DOHH2 (cell line): Measurements from ENCODE around the gene PSMG3.

Source experiments
- H3F3A ChIP-seq: fragments of 200-600 bp; sonication (generic), shearing (Covaris generic); 2 replicates; pipeline ENCODE4 v1.6.0; 2016; ENCODE audit warnings: antibody characterized with exemption, mild to moderate bottlenecking; ENCODE audit not compliant: control insufficient read depth, insufficient read depth
- H3K27ac ChIP-seq: fragments of 200-600 bp; sonication (generic); 2 replicates; pipeline ENCODE4 v1.5.1; 2014; ENCODE audit warnings: low read depth, mild to moderate bottlenecking, low read length, moderate library complexity
- H3K27me3 ChIP-seq: fragments of 200-600 bp; sonication (generic); 2 replicates; pipeline ENCODE4 v1.6.1; 2014; ENCODE audit warnings: mild to moderate bottlenecking, low read length, mixed read lengths; ENCODE audit not compliant: control insufficient read depth
- H3K36me3 ChIP-seq: fragments of 200-600 bp; sonication (generic); 2 replicates; pipeline ENCODE4 v1.6.1; 2014; ENCODE audit warnings: mild to moderate bottlenecking, low read length, moderate library complexity, mixed read lengths; ENCODE audit not compliant: control insufficient read depth
- H3K4me1 ChIP-seq: fragments of 200-600 bp; sonication (generic); 2 replicates; pipeline ENCODE4 v1.6.1; 2014; ENCODE audit warnings: mild to moderate bottlenecking, low read length, mixed read lengths; ENCODE audit not compliant: control insufficient read depth
- H3K4me2 ChIP-seq: fragments of 200-600 bp; sonication (generic); 2 replicates; pipeline ENCODE4 v1.6.0; 2014; ENCODE audit warnings: mild to moderate bottlenecking, low read length, moderate library complexity
- H3K4me3 ChIP-seq: fragments of 200-600 bp; sonication (generic); 2 replicates; pipeline ENCODE4 v1.5.1; 2014; ENCODE audit warnings: mild to moderate bottlenecking, low read length, mixed read lengths
- H3K79me2 ChIP-seq: fragments of 200-600 bp; sonication (generic); 2 replicates; pipeline ENCODE4 v1.6.1; 2014; ENCODE audit warnings: mild to moderate bottlenecking, low read length, mixed read lengths; ENCODE audit not compliant: control insufficient read depth
- H3K9me2 ChIP-seq: fragments of 200-600 bp; sonication (generic); replicated peaks from 2 replicates; pipeline ENCODE4 v1.6.1; 2014; ENCODE audit warnings: mild to moderate bottlenecking, low read length, mixed read lengths; ENCODE audit not compliant: control insufficient read depth
- H3K9me3 ChIP-seq: fragments of 200-600 bp; sonication (generic); 2 replicates; pipeline ENCODE4 v1.6.1; 2014; ENCODE audit warnings: antibody characterized with exemption, low read length, mixed read lengths; ENCODE audit not compliant: control insufficient read depth, insufficient read depth
- H4K20me1 ChIP-seq: fragments of 200-600 bp; sonication (generic); 2 replicates; pipeline ENCODE4 v1.6.0; 2014; ENCODE audit warnings: low read depth, mild to moderate bottlenecking, antibody characterized with exemption, low read length, moderate library complexity; ENCODE audit not compliant: control insufficient read depth, insufficient read depth
- EZH2phosphoT487 ChIP-seq: fragments of 200-600 bp; sonication (generic); IDR thresholded peaks from 2 replicates; pipeline ENCODE4 v1.6.1; 2017; ENCODE audit warnings: borderline replicate concordance, mild to moderate bottlenecking, antibody characterized with exemption, low read length, moderate library complexity, mixed read lengths
- TF ChIP-seq, protein P1 (sequence below): fragments of 200-600 bp; sonication (generic); IDR thresholded peaks from one replicate; pipeline ENCODE4 v1.5.1; 2014; ENCODE audit warnings: antibody characterized with exemption, mild to moderate bottlenecking, low read depth, low read length; ENCODE audit not compliant: poor library complexity, severe bottlenecking

Gene PSMG3

DNA sequence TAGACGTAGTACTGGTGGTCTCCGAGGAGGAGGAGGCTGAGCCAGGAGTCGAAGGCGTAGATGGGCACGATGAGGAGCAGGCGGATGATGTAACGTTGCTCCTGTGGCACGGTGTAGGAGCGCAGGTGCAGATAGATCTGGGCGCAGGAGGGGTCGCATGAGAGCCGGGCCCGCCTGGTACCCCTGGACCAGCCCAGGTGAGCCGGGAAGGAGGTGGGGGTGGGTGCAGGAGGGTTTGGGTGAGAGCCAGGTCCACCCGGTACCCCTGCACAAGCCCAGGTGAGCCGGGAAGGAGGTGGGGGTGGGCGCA lies 19.0 kb downstream of the PSMG3 start:
- Histone ChIP-seq H3K79me2 (no peaks in the 10 kb centered on the region), H3K27ac (no peak overlapping the region), H3K36me3 (no peaks in the 10 kb centered on the region), H3K27me3 (no peaks in the 10 kb centered on the region), H3K4me1 (peaks cover 7% of the 10 kb centered on the region; the same call in 1 of the 2 replicates), H3F3A (no peaks in the 10 kb centered on the region), H3K9me2 (no peaks in the 10 kb centered on the region), H3K4me3 (no peak overlapping the region), H3K9me3 (no peaks in the 10 kb centered on the region), H4K20me1 (no peaks in the 10 kb centered on the region), H3K4me2 (no peak overlapping the region)
- TF ChIP-seq EZH2phosphoT487: no peak
- TF ChIP-seq, protein P1, sequence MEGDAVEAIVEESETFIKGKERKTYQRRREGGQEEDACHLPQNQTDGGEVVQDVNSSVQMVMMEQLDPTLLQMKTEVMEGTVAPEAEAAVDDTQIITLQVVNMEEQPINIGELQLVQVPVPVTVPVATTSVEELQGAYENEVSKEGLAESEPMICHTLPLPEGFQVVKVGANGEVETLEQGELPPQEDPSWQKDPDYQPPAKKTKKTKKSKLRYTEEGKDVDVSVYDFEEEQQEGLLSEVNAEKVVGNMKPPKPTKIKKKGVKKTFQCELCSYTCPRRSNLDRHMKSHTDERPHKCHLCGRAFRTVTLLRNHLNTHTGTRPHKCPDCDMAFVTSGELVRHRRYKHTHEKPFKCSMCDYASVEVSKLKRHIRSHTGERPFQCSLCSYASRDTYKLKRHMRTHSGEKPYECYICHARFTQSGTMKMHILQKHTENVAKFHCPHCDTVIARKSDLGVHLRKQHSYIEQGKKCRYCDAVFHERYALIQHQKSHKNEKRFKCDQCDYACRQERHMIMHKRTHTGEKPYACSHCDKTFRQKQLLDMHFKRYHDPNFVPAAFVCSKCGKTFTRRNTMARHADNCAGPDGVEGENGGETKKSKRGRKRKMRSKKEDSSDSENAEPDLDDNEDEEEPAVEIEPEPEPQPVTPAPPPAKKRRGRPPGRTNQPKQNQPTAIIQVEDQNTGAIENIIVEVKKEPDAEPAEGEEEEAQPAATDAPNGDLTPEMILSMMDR: no peak

DNA sequence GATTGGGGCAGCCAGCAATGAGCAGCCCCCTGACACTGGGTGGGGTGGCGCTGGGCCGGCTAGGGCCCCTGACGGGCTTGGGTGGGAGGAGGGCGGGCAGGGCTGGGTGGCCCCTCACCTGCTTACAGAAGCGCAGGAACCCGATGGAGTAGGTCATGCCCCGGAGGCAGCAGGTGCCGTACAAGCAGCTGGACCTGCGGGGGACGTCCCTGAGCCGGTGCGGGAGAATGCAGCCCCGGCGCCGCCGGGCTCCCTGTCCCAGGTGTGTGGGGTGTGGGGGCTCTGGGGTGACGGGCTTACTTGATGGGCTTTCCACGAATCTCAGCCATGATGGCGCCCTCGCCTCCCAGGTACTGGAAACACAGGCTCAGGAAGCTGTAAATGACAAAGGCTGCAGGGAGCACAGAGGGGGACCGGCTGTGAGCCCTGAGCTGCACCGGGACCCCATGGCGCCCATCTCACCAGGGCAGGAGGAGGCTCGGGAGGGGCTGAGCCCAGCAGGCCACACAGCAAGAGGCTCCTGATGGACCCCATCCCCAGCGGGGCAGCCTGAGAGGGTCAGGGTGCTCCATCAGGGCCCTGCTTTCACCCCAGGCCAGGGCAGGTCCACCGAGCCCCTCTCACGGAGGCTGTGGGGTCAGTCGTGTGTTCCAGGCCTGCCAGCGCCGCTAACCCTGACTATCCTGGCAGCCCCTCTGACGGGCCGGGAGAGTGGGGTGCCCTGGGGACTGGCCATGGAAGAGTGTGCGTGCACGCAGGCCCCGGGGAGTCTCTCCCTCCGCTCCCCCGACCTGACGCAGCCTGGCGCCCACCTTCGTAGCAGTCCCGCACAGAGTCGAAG lies 19.6 kb downstream of the PSMG3 start:
- H4K20me1 ChIP-seq: no peaks in the 10 kb centered on the region
- no peaks in the 10 kb centered on the region for H3K79me2 ChIP-seq
- H3K4me2 ChIP-seq: no peak overlapping the region
- H3K27ac ChIP-seq: no peak overlapping the region
- no peak for TF ChIP-seq EZH2phosphoT487
- TF ChIP-seq, protein P1: no peak
- H3K27me3 ChIP-seq: no peaks in the 10 kb centered on the region
- no peaks in the 10 kb centered on the region for H3F3A ChIP-seq
- no peak overlapping the region for H3K4me3 ChIP-seq
- peaks cover 4% of the 10 kb centered on the region; the same call in 1 of the 2 replicates for H3K4me1 ChIP-seq
- H3K9me2 ChIP-seq: no peaks in the 10 kb centered on the region
- H3K9me3 ChIP-seq: no peaks in the 10 kb centered on the region
- H3K36me3 ChIP-seq: no peaks in the 10 kb centered on the region

DNA sequence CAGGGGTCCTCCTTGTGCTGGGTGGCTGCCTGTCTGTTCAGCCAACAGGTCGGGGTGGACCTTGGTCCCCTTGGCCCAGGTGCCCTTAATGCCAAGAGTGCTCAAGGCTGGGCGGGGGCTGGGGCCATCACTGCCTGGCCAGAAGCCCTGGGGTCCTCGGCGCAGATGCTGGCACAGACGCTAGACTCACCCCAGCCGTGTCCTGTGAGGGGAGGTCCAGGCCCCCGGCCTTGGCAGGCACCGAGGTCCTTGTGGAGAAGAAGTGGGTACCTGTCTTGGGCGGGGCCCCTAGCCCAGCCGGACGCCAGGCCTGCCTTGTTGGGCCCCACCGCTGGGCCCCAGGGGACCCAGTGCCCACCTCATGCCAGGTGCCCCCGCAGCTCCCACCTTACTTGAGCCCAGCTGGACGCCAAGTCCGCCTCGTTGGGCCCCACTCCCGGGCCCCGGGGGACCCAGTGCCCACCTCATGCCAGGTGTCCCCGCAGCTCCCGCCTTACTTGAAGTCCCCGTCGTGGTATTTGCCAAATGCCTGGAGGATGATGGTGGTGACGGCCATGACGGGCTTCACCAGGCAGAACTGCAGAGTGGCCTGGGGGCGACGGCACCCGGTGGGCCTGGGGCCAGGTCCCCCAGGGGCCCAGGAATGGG lies 20.4 kb downstream of the PSMG3 start:
- no peaks in the 10 kb centered on the region for H4K20me1 ChIP-seq
- no peak overlapping the region for H3K4me2 ChIP-seq
- peaks cover 8% of the 10 kb centered on the region; the same call in 1 of the 2 replicates for H3K4me1 ChIP-seq
- no peaks in the 10 kb centered on the region for H3K9me2 ChIP-seq
- H3K9me3 ChIP-seq: no peaks in the 10 kb centered on the region
- no peaks in the 10 kb centered on the region for H3F3A ChIP-seq
- no peak overlapping the region for H3K27ac ChIP-seq
- H3K36me3 ChIP-seq: peaks cover 7% of the 10 kb centered on the region; the same call in 1 of the 2 replicates
- no peaks in the 10 kb centered on the region for H3K27me3 ChIP-seq
- H3K4me3 ChIP-seq: no peak overlapping the region
- TF ChIP-seq, protein P1: no peak
- TF ChIP-seq EZH2phosphoT487: no peak
- no peaks in the 10 kb centered on the region for H3K79me2 ChIP-seq
